ENCODE results near the gene QPRT. TPM values are rescaled to one million over a fixed set of nuclear protein-coding genes. Genes with fewer than 3 reads are reported as not detected.

QPRT gene
- total RNA-seq, 2 experiments from 2014 or later, result 0.19 to 0.45 TPM

- no peaks in the 10 kb centered on the region for H3K36me3 Mint-ChIP-seq (ENCODE audit: low read depth)
- CTCF ChIA-PET, result no interaction called here
Measured at GRCh38 chr16:29697391-29697790, 18.4 kb downstream of the QPRT start.

GRCh38 chr16:29698042-29698441, 19.1 kb downstream of the QPRT start:
- Histone ChIP-seq H3K27ac (ENCODE audit: low read depth in 1 of 2, low read length in 2 of 2) (no peak overlapping the region), H3K9me3 (ENCODE audit: control insufficient read depth in 1 of 2, insufficient read depth in 1 of 2, low read length in 2 of 2) (no peaks in the 10 kb centered on the region), H3K4me1 (ENCODE audit: insufficient read depth, low read length) (peaks cover 29% of the 10 kb centered on the region), H3K36me3 (ENCODE audit: insufficient read depth, low read length) (no peaks in the 10 kb centered on the region), H3K4me3 (ENCODE audit: low read length) (no peak overlapping the region), H3K27me3 (ENCODE audit: control insufficient read depth in 1 of 2, insufficient read depth in 2 of 2, low read length in 2 of 2) (no peaks in the 10 kb centered on the region)
- ATAC-seq (ENCODE audit: poor library complexity), result no peak
- no peaks in the 10 kb centered on the region for H3K9me3 Mint-ChIP-seq
- no peaks in the 10 kb centered on the region for H3K36me3 Mint-ChIP-seq (ENCODE audit: low read depth)
- ChIA-PET CTCF (interaction anchor here (5.3 kb wide), 1 partner anchor 151 kb away, joined by 49 read pairs; no protein-coding TSS in a partner anchor), POLR2A (interaction anchor here (0.6 to 5.0 kb wide), 2 partner anchors 13 to 163 kb away, joined by 3 to 41 read pairs; no protein-coding TSS in a partner anchor)
- H3K27me3 Mint-ChIP-seq, result no peaks in the 10 kb centered on the region
- no peak for DNase-seq
- H3K27ac Mint-ChIP-seq, result no peak overlapping the region
- intact Hi-C loops (cut with DNase I, micrococcal nuclease), result no loop called here
- H3K4me1 Mint-ChIP-seq (ENCODE audit: low read depth), result peaks cover 33% of the 10 kb centered on the region
- no peak overlapping the region for H3K4me3 Mint-ChIP-seq
- TF ChIP-seq CTCF (IDR thresholded peaks at IDR 0.05), result no peak

More at GRCh38 chr16:29697391-29697790, 18.4 kb downstream of the QPRT start:
- Histone ChIP-seq H3K36me3 (ENCODE audit: insufficient read depth, low read length) (no peaks in the 10 kb centered on the region), H3K4me1 (ENCODE audit: insufficient read depth, low read length) (peaks cover 22% of the 10 kb centered on the region), H3K9me3 (ENCODE audit: control insufficient read depth in 1 of 2, insufficient read depth in 1 of 2, low read length in 2 of 2) (no peaks in the 10 kb centered on the region), H3K4me3 (ENCODE audit: low read length) (no peak overlapping the region), H3K27me3 (ENCODE audit: control insufficient read depth in 1 of 2, insufficient read depth in 2 of 2, low read length in 2 of 2) (no peaks in the 10 kb centered on the region), H3K27ac (ENCODE audit: low read depth in 1 of 2, low read length in 2 of 2) (no peak overlapping the region)
- DNase-seq (no peak), ATAC-seq (ENCODE audit: poor library complexity) (no peak)
- Mint-ChIP-seq H3K9me3 (no peaks in the 10 kb centered on the region), H3K27me3 (no peaks in the 10 kb centered on the region), H3K27ac (no peak overlapping the region), H3K4me3 (no peak overlapping the region), H3K4me1 (ENCODE audit: low read depth) (peaks cover 26% of the 10 kb centered on the region)
- no peak for TF ChIP-seq CTCF (IDR thresholded peaks at IDR 0.05)
- POLR2A ChIA-PET, result interaction anchor here (0.5 kb wide), 1 partner anchor 35 kb away, joined by 3 read pairs; no protein-coding TSS in a partner anchor
- intact Hi-C loops (cut with DNase I, micrococcal nuclease), result no loop called here

GRCh38 chr16:29698484-29699323, 19.7 kb downstream of the QPRT start:
- no peak overlapping the region for H3K27ac ChIP-seq (ENCODE audit: low read depth in 1 of 2, low read length in 2 of 2)
- no peak for DNase-seq
- no peaks in the 10 kb centered on the region for H3K27me3 ChIP-seq (ENCODE audit: control insufficient read depth in 1 of 2, insufficient read depth in 2 of 2, low read length in 2 of 2)
- intact Hi-C loops (cut with DNase I, micrococcal nuclease), result no loop called here
- peaks cover 37% of the 10 kb centered on the region for H3K4me1 Mint-ChIP-seq (ENCODE audit: low read depth)
- peak overlapping the region; percentile 18 for H3K27ac Mint-ChIP-seq
- TF ChIP-seq CTCF (IDR thresholded peaks at IDR 0.05), result no peak
- no peak for ATAC-seq (ENCODE audit: poor library complexity)
- no peaks in the 10 kb centered on the region for H3K27me3 Mint-ChIP-seq
- ChIA-PET POLR2A (interaction anchor here (0.6 to 5.0 kb wide), 6 partner anchors 13 to 298 kb away, joined by 3 to 41 read pairs (median 8); partner anchors contain the start of genes INO80E, PAGR1 and TAOK2), CTCF (interaction anchor here (3.3 to 5.3 kb wide), 2 partner anchors 11 to 150 kb away, joined by 27 to 49 read pairs; no protein-coding TSS in a partner anchor)
- H3K4me3 Mint-ChIP-seq, result no peak overlapping the region
- no peaks in the 10 kb centered on the region for H3K36me3 ChIP-seq (ENCODE audit: insufficient read depth, low read length)
- no peaks in the 10 kb centered on the region for H3K36me3 Mint-ChIP-seq (ENCODE audit: low read depth)
- no peaks in the 10 kb centered on the region for H3K9me3 Mint-ChIP-seq
- peaks cover 36% of the 10 kb centered on the region for H3K4me1 ChIP-seq (ENCODE audit: insufficient read depth, low read length)
- H3K9me3 ChIP-seq (ENCODE audit: control insufficient read depth in 1 of 2, insufficient read depth in 1 of 2, low read length in 2 of 2), result no peaks in the 10 kb centered on the region
- no peak overlapping the region for H3K4me3 ChIP-seq (ENCODE audit: low read length)

Data from CD4-positive, alpha-beta T cell (primary cell).